Muscle of arm (tissue), 12 donors: ENCODE results near the gene KCNA2. TPM values are rescaled to one million over a fixed set of nuclear protein-coding genes. Genes with fewer than 3 reads are reported as not detected.

Source experiments
- DNase-seq: peaks from one replicate; pipeline ENCODE4 v3.0.0-alpha.2; 2013
- polyA plus RNA-seq, 12 donors: library from polyadenylated mRNA; unstranded; fragments of 120-200 nt; gene quantifications; one replicate each; pipeline ENCODE4 v1.2.1, GENCODE V29; 2013; ENCODE audit not compliant: insufficient read length in 12 of 12

KCNA2 gene
- polyA plus RNA-seq, 12 donors = 0.59 to 2.2 (median 1.2) TPM; not detected in 1

GRCh38 chr1:110570901-110571300, 35.3 kb downstream of the KCNA2 start:
- no peak for DNase-seq

GRCh38 chr1:110570307-110570706, 35.9 kb downstream of the KCNA2 start:
- no peak for DNase-seq

- no peak for DNase-seq
These were observed 39.3 kb downstream of the KCNA2 start for GRCh38 chr1:110566836-110567235.

- no peak for DNase-seq
These were observed 40.6 kb downstream of the KCNA2 start for GRCh38 chr1:110565565-110565964.

GRCh38 chr1:110563089-110563488, 43.1 kb downstream of the KCNA2 start:
- no peak for DNase-seq

- DNase-seq = no peak
These were observed 44.6 kb downstream of the KCNA2 start for GRCh38 chr1:110561596-110561995.

- DNase-seq = no peak
These were observed 47.0 kb downstream of the KCNA2 start for GRCh38 chr1:110559157-110559556.

- DNase-seq = no peak
These were observed 48.7 kb downstream of the KCNA2 start for GRCh38 chr1:110557481-110557880.

GRCh38 chr1:110556471-110556807, 49.7 kb downstream of the KCNA2 start:
- DNase-seq = no peak

GRCh38 chr1:110555807-110556470, 50.2 kb downstream of the KCNA2 start:
- peak; percentile 38 for DNase-seq

GRCh38 chr1:110554871-110555801, 51.0 kb downstream of the KCNA2 start:
- DNase-seq = peak; percentile 31

- DNase-seq = no peak
These were observed 54.8 kb downstream of the KCNA2 start for GRCh38 chr1:110551278-110551809.

- DNase-seq = no peak
These were observed 56.3 kb downstream of the KCNA2 start for GRCh38 chr1:110549831-110550230.

- DNase-seq = no peak
These were observed 57.8 kb downstream of the KCNA2 start for GRCh38 chr1:110548381-110548780.

GRCh38 chr1:110547017-110547416, 59.1 kb downstream of the KCNA2 start:
- DNase-seq = no peak

GRCh38 chr1:110545492-110545891, 60.7 kb downstream of the KCNA2 start:
- DNase-seq = no peak

GRCh38 chr1:110544753-110545152, 61.4 kb downstream of the KCNA2 start:
- no peak for DNase-seq

Other genes with a start within 250 kb of the KCNA2 start
- 10 to 100 TPM in 7 of 12 donors, 1 to 10 TPM in 4, not detected in 1; 7.2 to 24.8 (median 10.6) TPM for gene SLC16A4, start 215.3 kb downstream of the KCNA2 start, polyA plus RNA-seq
- 100 to 1,000 TPM in 7 of 12 donors, 10 to 100 TPM in 4, not detected in 1; 59.5 to 127 (median 109) TPM for gene LAMTOR5, start 198.7 kb downstream of the KCNA2 start, polyA plus RNA-seq
- gene PROK1, start 155.2 kb downstream of the KCNA2 start, polyA plus RNA-seq = under 1 TPM in 2 of 12 donors, not detected in 10; 0.09 to 0.12 TPM
- 1 to 10 TPM in 1 of 12 donors, under 1 TPM in 9, not detected in 2; 0.12 to 1.2 (median 0.37) TPM for gene KCNA10, start 87.2 kb downstream of the KCNA2 start, polyA plus RNA-seq
- gene KCNA3, start 68.6 kb upstream of the KCNA2 start, polyA plus RNA-seq = under 1 TPM in 8 of 12 donors, not detected in 4; 0.08 to 0.39 (median 0.20) TPM